T-helper 17 cell (primary cell): ENCODE data around the gene GOSR2. TPM values are rescaled to one million over a fixed set of nuclear protein-coding genes. Genes with fewer than 3 reads are reported as not detected.

ENCODE experiments used
- ATAC-seq: fragments of 150-1000 bp; cut with Tn5 transposase; 2 replicates; pipeline ENCODE4 v1.10.0; 2021; ENCODE audit warnings: mild to moderate bottlenecking, moderate library complexity
- DNase-seq, 3 donors: peaks; one replicate each; pipeline versions ENCODE4 v3.0.0 to v3.0.0-alpha.2; 2020 to 2021
- H3K9me3 ChIP-seq: one replicate; pipeline ENCODE4 v1.7.0; 2013; ENCODE audit warnings: low read length, mild to moderate bottlenecking; ENCODE audit not compliant: control insufficient read depth, poor library complexity, severe bottlenecking
- H3K27ac Mint-ChIP-seq: one replicate; pipeline ENCODE4 v1.8.0; 2022; ENCODE audit warnings: mild to moderate bottlenecking, moderate library complexity, mixed read lengths
- H3K27me3 Mint-ChIP-seq: one replicate; pipeline ENCODE4 v1.8.0; 2022; ENCODE audit warnings: mixed read lengths
- H3K36me3 Mint-ChIP-seq: one replicate; pipeline ENCODE4 v1.8.0; 2022; ENCODE audit warnings: low read depth, mixed read lengths
- H3K4me1 Mint-ChIP-seq: one replicate; pipeline ENCODE4 v1.8.0; 2022; ENCODE audit warnings: mild to moderate bottlenecking, mixed read lengths
- H3K4me3 Mint-ChIP-seq: one replicate; pipeline ENCODE4 v1.8.0; 2022; ENCODE audit warnings: mild to moderate bottlenecking, moderate library complexity, mixed read lengths
- total RNA-seq, 4 donors: library from RNA in 2 of 4; stranded (reverse) in 2 of 4; gene quantifications; one replicate each; pipeline ENCODE4 v1.2.3 and lab custom pipeline; 2022 to 2026

GOSR2 gene
- total RNA-seq, 2 donors from 2014 or later: 54.5 to 57.9 TPM

DNA sequence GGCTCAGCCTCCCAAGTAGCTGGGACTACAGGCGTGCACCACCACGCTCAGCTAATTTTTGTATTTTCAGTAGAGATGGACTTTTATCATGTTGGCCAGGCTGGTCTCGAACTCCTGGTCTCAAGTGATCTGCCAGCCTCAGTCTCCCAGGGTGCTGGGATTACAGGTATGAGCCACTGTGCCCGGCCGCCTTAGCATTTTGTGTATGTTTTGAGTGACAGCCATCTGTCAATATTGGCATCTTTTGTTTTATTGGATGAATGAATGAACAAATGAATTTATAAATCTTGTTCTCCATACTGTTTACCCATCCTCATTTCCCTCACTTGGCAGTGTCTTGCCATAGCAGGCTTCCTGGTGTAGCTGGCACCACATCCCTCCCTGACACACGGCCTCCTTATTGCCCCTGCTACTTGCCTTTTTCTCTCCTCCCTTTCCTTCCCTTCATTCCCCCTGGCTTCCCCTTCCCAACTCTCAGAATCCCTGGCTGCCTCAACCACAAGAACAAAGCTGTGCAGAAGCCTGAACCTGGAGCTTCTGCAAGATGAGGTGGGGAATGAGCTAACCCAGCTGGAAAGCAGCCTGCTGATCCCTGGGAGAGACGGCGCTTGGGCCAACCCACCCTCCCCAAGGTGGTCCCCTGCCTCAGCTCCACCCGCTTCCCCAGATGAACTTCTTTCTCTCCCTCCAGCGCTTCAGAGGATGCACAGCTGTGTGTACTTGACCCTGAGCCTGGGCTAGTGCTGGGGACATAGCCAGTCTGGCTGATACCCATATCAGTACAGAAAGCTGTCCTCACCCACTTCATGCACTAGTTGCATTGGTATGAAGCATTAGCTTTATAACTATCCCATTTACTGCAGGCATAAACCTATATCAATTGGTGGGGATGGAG lies 37.3 kb upstream of the GOSR2 start:
- Mint-ChIP-seq H3K4me1 (no peaks in the 10 kb centered on the region), H3K36me3 (no peaks in the 10 kb centered on the region), H3K4me3 (no peak overlapping the region), H3K27me3 (peaks cover 36% of the 10 kb centered on the region), H3K27ac (no peak overlapping the region)
- H3K9me3 ChIP-seq: no peaks in the 10 kb centered on the region
- DNase-seq (no peak), ATAC-seq (no peak)

DNA sequence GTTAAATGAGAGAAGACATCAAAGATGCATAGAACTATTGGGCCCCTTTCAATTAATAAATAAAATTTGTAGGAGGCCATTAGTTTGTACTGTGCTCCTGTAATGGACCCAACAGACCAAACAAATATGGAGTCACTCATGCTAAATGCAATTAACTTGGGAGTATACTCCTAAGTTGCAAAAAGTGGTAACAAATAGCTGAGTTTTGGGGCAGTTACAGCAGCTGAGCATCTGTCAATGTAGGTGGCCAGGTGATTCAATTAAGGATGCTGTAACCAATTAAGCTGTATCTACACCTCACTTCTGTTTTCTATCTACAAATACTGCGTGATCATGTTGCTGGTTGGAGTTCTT lies 36.7 kb upstream of the GOSR2 start:
- H3K27me3 Mint-ChIP-seq: peaks cover 43% of the 10 kb centered on the region
- no peak overlapping the region for H3K27ac Mint-ChIP-seq
- ATAC-seq: no peak
- no peaks in the 10 kb centered on the region for H3K4me1 Mint-ChIP-seq
- H3K4me3 Mint-ChIP-seq: no peak overlapping the region
- no peak for DNase-seq
- H3K9me3 ChIP-seq: no peaks in the 10 kb centered on the region
- H3K36me3 Mint-ChIP-seq: no peaks in the 10 kb centered on the region

DNA sequence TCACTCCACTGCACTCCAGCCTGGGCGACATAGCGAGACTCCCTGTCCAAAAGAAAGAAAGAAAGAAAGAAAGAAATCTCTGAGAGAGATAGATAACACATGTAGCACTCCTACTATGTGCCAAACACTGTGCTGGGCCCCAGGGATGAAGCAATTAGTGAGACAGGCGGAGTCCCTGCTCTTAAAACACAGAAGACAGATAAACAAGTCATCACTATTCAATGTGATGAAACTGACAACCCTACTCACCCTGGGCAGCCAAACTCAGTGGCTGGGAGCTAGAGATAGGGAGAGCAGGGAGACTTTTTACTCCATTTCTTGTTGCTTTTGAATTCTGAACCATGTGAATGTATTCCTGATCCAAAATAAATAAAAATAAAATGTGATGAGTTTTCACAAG lies 35.2 kb upstream of the GOSR2 start:
- H3K27me3 Mint-ChIP-seq: peaks cover 46% of the 10 kb centered on the region

DNA sequence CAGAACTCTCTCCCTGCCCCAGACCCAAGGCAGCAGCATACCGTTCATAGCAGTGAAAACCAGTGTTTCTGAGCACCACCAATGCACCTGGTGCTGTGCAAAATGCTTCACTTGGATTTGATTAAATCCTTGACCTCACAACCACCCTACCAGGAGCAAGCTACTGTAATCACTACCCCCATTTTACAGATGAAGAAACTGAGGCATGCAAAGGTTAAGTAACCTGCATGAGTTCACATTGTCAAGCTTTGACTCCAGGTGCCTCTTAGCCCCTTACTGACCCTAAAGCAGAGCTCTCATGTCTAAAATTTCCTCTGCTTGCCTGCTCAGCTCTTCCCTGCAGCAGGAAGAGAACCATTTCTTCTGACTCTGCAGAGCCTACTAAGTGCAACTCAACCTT lies 34.2 kb upstream of the GOSR2 start:
- Mint-ChIP-seq H3K4me3 (no peak overlapping the region), H3K36me3 (no peaks in the 10 kb centered on the region), H3K27me3 (peaks cover 55% of the 10 kb centered on the region), H3K4me1 (no peaks in the 10 kb centered on the region), H3K27ac (no peak overlapping the region)
- ATAC-seq (no peak), DNase-seq (no peak)
- H3K9me3 ChIP-seq: no peaks in the 10 kb centered on the region

More for the DNA sequence above, 35.2 kb upstream of the GOSR2 start:
- Mint-ChIP-seq H3K36me3 (no peaks in the 10 kb centered on the region), H3K4me3 (no peak overlapping the region), H3K27ac (peak overlapping the region; percentile 14), H3K4me1 (no peaks in the 10 kb centered on the region)
- no peak for ATAC-seq
- no peaks in the 10 kb centered on the region for H3K9me3 ChIP-seq
- no peak for DNase-seq

DNA sequence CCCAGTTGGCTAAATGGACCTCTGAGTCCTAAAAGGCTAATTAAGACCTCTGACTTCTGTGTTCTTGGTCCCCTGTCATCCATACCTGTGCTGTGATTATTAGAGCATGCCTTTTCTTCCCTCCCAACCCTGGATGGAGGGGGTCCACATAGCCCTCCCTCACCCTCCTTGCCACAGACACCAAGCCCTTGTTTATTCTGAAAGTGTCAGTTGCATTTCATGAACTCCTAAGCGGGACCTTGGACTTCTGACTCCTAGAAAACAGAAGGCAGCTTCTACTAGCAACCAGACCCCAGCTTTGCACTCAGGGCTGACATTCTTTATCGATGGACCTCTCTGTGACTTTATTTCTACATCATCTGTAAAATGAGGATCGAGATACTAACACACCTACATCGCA lies 33.4 kb upstream of the GOSR2 start:
- H3K9me3 ChIP-seq: no peaks in the 10 kb centered on the region
- Mint-ChIP-seq H3K4me1 (no peaks in the 10 kb centered on the region), H3K4me3 (no peak overlapping the region), H3K27me3 (peaks cover 52% of the 10 kb centered on the region), H3K36me3 (no peaks in the 10 kb centered on the region), H3K27ac (no peak overlapping the region)
- no peak for DNase-seq
- ATAC-seq: no peak

DNA sequence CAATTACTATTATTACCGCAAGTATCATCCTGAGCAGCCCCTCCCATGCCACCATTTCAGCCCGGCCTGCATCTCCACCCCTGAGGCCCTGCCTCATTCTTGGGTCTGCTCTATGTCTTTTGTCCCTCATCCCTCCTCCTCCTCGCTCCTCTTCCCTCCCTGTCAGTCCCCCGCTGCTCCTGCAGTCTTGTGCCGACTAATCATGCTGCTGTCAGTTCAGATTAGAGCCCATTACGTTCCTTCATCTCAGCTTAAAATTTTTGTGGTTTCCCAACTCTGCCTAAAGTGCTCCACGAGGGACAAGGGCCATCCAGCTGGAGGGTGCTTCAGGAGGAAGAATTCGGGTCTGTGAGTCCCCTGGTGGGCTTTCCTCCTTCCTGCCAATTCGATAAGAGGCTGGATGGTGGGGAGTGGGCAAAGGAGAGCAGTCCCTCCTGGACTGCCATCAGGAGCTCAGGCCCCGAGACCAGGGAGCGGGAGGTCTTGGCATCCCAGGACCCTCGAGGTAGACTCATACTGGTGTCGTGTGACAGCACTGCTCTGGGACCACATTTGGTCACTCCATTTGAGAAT lies 32.9 kb upstream of the GOSR2 start:
- H3K36me3 Mint-ChIP-seq: no peaks in the 10 kb centered on the region
- DNase-seq (no peak), ATAC-seq (no peak)
- no peak overlapping the region for H3K27ac Mint-ChIP-seq
- H3K9me3 ChIP-seq: no peaks in the 10 kb centered on the region
- H3K27me3 Mint-ChIP-seq: peaks cover 47% of the 10 kb centered on the region
- H3K4me1 Mint-ChIP-seq: no peaks in the 10 kb centered on the region
- no peak overlapping the region for H3K4me3 Mint-ChIP-seq

DNA sequence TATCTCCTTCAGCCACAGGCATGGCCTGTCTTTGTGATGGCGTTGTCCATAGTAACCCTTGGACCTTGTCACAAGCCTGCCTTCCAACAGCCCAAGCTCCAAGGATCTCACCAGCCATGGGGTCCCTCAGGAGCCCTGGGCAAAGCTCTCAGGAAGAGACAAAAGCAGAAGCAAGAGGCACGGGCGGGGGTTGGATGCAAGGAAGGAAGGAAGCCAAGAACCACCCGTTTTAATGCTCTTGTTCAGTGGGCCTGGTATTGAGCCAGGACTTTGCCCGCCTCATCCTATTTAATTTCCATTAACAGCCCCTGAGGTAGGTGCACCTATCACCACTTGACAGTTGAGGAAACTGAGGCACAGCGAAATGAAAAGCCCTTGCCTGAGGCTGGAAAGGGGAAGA lies 32.3 kb upstream of the GOSR2 start:
- Mint-ChIP-seq H3K27me3 (peaks cover 43% of the 10 kb centered on the region), H3K4me3 (no peak overlapping the region), H3K36me3 (no peaks in the 10 kb centered on the region), H3K4me1 (no peaks in the 10 kb centered on the region), H3K27ac (no peak overlapping the region)
- ATAC-seq: no peak
- DNase-seq: no peak
- H3K9me3 ChIP-seq: no peaks in the 10 kb centered on the region

DNA sequence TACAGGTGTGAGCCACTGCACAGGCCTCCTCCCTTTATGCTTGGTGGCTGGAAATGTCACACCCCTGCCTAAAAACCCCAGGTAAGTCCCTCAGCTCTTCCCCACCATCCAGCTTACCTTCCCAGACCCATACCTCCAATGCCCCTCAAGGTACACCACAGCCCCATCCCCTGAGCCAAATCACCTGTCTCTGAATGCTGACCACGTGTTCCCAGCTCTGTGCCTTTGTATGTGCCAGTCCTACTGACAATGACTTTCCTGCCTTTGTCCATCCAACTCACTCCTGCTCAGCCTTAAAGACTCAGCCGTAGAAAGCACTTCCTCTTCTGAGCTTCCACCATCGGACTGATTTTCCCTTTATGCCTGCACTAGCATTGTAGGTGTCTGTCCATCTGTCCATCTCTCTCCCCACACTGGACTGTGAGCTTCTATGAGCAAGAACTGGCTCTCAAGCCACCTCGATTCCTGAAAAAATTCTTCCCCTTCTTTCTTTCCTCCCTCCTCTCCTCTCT lies 30.7 kb upstream of the GOSR2 start:
- peaks cover 43% of the 10 kb centered on the region for H3K27me3 Mint-ChIP-seq

DNA sequence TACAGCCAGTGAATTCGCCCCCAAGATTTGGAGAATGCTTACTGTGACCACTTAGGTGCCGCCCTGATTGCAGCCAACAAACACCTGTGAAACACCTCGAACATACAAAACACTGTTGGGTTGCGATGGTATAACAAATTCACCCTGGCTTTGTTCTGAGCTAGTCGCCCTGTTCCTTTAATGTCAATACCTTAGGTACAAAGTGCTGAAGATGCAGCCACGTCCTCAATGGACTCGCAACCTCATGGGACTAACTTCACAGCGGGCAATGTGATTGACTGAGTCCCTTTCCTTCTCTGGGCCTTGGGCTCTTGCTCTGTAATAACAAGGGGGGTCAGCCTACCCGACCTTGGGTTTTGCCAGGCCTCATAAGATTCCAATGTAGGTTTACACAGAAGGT lies 28.9 kb upstream of the GOSR2 start:
- DNase-seq (no peak), ATAC-seq (no peak)
- no peak overlapping the region for H3K4me3 Mint-ChIP-seq
- no peak overlapping the region for H3K27ac Mint-ChIP-seq
- H3K4me1 Mint-ChIP-seq: no peaks in the 10 kb centered on the region
- H3K27me3 Mint-ChIP-seq: peaks cover 43% of the 10 kb centered on the region
- no peaks in the 10 kb centered on the region for H3K9me3 ChIP-seq
- H3K36me3 Mint-ChIP-seq: no peaks in the 10 kb centered on the region

More for the DNA sequence above, 30.7 kb upstream of the GOSR2 start:
- no peak overlapping the region for H3K27ac Mint-ChIP-seq
- ATAC-seq (no peak), DNase-seq (no peak)
- H3K9me3 ChIP-seq: no peaks in the 10 kb centered on the region
- H3K4me3 Mint-ChIP-seq: no peak overlapping the region
- no peaks in the 10 kb centered on the region for H3K36me3 Mint-ChIP-seq
- no peaks in the 10 kb centered on the region for H3K4me1 Mint-ChIP-seq

DNA sequence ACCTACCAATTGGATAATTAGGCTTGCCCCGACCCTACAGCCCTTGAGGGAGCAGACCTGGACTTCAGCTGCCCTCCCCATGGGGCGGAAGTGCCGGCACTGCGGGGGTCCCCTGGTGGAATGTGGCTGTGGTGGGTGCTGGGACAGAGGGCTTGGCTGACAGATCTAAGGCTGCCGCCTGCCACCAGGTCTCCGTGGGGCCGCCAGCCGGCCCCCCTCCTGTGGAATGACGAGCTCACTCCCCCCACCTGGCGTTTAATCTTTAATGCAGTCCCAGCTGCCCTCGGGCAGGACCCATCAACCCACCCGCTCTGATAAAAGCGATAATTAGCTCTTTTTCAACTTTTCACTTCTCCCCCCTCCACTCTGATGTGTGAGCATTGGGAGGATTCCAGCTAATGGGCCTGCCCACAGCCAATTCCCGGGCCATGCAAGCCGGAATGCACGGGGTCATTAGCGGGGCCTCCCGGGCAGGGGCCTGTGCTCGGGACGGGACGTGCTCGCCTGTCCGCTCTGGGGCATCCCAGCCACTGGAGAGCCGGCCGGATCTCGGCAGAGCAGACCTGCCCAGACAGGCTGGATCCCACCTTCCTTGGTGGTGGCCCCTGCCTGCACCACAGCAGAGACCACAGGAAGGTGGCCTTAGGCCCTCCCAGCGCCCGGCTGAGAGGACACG lies 28.3 kb upstream of the GOSR2 start:
- no peak overlapping the region for H3K27ac Mint-ChIP-seq
- no peaks in the 10 kb centered on the region for H3K4me1 Mint-ChIP-seq
- ATAC-seq: no peak
- H3K4me3 Mint-ChIP-seq: peak overlapping the region; percentile 25
- no peaks in the 10 kb centered on the region for H3K36me3 Mint-ChIP-seq
- no peak for DNase-seq
- H3K9me3 ChIP-seq: no peaks in the 10 kb centered on the region
- H3K27me3 Mint-ChIP-seq: peaks cover 42% of the 10 kb centered on the region

DNA sequence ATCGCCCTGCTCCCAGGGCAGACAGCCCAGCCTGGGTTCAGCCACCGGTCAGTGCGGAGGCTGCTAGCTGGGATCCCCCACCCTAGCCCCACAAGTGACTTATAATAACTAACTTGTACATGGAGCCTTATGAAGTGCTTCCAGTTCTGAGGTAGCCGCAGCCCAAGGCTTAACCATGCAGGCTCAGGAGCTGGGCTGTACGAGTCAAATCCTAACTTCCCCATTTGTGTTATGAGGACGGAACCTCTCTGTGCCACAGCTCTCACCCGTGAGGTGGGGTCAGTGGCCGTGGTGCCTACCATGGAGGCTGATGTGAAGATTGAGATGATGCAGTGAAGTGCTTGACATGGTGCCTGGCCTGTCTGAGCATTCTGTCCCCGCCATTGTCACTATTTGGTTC lies 27.8 kb upstream of the GOSR2 start:
- no peak for DNase-seq
- Mint-ChIP-seq H3K27ac (no peak overlapping the region), H3K36me3 (no peaks in the 10 kb centered on the region), H3K27me3 (peaks cover 37% of the 10 kb centered on the region), H3K4me1 (no peaks in the 10 kb centered on the region), H3K4me3 (no peak overlapping the region)
- H3K9me3 ChIP-seq: no peaks in the 10 kb centered on the region
- no peak for ATAC-seq

DNA sequence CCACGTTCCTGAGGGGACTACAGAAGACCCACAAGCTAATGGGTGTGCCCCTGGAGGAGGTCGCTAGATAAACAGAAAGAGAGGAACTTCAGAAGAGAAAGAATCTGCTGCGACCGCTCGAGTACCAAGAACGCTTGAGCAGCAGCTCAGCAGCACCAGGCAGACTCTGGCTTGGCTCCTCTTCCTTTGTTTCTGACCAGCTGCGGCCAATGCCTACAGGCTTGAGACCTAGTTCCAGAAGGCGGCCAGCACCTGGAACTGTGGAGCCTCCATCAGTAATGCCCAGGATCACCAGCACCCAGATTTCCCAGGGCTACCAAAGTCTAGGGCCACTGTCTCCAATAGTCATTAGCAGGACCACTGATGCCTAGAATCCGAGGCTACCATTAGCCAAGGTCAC lies 26.0 kb upstream of the GOSR2 start:
- H3K27me3 Mint-ChIP-seq: peaks cover 30% of the 10 kb centered on the region
- ATAC-seq (no peak), DNase-seq (no peak)
- no peak overlapping the region for H3K4me3 Mint-ChIP-seq
- no peaks in the 10 kb centered on the region for H3K9me3 ChIP-seq
- H3K27ac Mint-ChIP-seq: no peak overlapping the region
- no peaks in the 10 kb centered on the region for H3K4me1 Mint-ChIP-seq
- H3K36me3 Mint-ChIP-seq: no peaks in the 10 kb centered on the region

DNA sequence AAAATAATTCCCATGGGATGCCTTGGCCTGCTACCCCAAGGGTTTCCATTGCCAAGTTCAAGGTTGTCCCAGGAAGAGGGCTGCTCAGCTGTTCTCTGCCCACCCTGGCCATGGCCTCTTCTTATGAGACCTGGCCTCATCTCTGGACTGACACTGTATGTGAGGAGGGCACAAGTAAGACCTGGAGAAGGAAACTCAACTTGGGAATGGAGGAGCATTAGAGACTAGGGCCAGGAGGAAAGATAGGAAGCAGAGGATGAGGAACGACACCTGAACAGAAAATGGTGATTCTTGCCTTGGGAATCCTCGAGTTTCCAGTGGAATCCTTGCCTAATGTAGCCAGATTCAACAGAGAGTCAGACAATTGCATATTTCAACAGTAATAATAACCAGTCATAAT lies 24.6 kb upstream of the GOSR2 start:
- ATAC-seq (no peak), DNase-seq (no peak)
- Mint-ChIP-seq H3K27ac (no peak overlapping the region), H3K4me3 (no peak overlapping the region), H3K36me3 (no peaks in the 10 kb centered on the region), H3K4me1 (no peaks in the 10 kb centered on the region), H3K27me3 (peaks cover 20% of the 10 kb centered on the region)
- H3K9me3 ChIP-seq: no peaks in the 10 kb centered on the region
